HG02763 (cell line): ENCODE results near the gene MXD4.

Experiments used
- ATAC-seq: cut with Tn5 transposase; IDR thresholded peaks from one replicate; pipeline ENCODE4 v1.9.1; 2021; ENCODE audit warnings: mild to moderate bottlenecking, moderate library complexity; ENCODE audit not compliant: unreplicated experiment

Gene MXD4

GRCh38 chr4:2261853-2262144, at the start of gene MXD4:
Gene MXD4 (minus strand): TSS chr4:2262109. CDS start chr4:2261980, 129 bp downstream.
- ATAC-seq, result peak; percentile 1

GRCh38 chr4:2306773-2307410, 45.0 kb upstream of the MXD4 start:
- ATAC-seq, result no peak

GRCh38 chr4:2305766-2306501, 44.0 kb upstream of the MXD4 start:
- no peak for ATAC-seq

- no peak for ATAC-seq
These were observed 43.1 kb upstream of the MXD4 start for GRCh38 chr4:2304877-2305561.

- ATAC-seq, result no peak
These were observed 42.5 kb upstream of the MXD4 start for GRCh38 chr4:2304321-2304876.

GRCh38 chr4:2303686-2304320, 41.9 kb upstream of the MXD4 start:
- no peak for ATAC-seq

- no peak for ATAC-seq
These were observed 41.3 kb upstream of the MXD4 start for GRCh38 chr4:2303121-2303685.

GRCh38 chr4:2302387-2303119, 40.6 kb upstream of the MXD4 start:
- ATAC-seq, result no peak

GRCh38 chr4:2301806-2302205, 39.9 kb upstream of the MXD4 start:
- no peak for ATAC-seq

GRCh38 chr4:2301225-2301642, 39.3 kb upstream of the MXD4 start:
- ATAC-seq, result no peak

GRCh38 chr4:2300431-2301224, 38.7 kb upstream of the MXD4 start:
- ATAC-seq, result no peak

- ATAC-seq, result no peak
These were observed 37.9 kb upstream of the MXD4 start for GRCh38 chr4:2299794-2300193.

- ATAC-seq, result no peak
These were observed 36.7 kb upstream of the MXD4 start for GRCh38 chr4:2298532-2298991.

- no peak for ATAC-seq
These were observed 36.0 kb upstream of the MXD4 start for GRCh38 chr4:2297606-2298531.

GRCh38 chr4:2296631-2297601, 35.0 kb upstream of the MXD4 start:
- ATAC-seq, result no peak

GRCh38 chr4:2295900-2296442, 34.1 kb upstream of the MXD4 start:
- no peak for ATAC-seq

GRCh38 chr4:2295500-2295899, 33.6 kb upstream of the MXD4 start:
- no peak for ATAC-seq
